Melanocyte of skin (primary cell): ENCODE measurements around the gene FLAD1. TPM values are rescaled to one million over a fixed set of nuclear protein-coding genes. Genes with fewer than 3 reads are reported as not detected.

Experiments
- small RNA-seq, 2 donors: library from RNA; depleted of rRNA; stranded (forward); fragments of <200 nt; gene quantifications; one replicate each; pipeline ENCODE3, GENCODE V24; 2012
- total RNA-seq, 2 donors: library from RNA; depleted of rRNA; stranded (reverse); fragments of >200 nt; gene quantifications; 2 replicates each; pipeline ENCODE4 v1.2.3, GENCODE V29; 2012

Gene FLAD1
- total RNA-seq = 10 to 100 TPM; 33.4 to 46.0 TPM

DNA sequence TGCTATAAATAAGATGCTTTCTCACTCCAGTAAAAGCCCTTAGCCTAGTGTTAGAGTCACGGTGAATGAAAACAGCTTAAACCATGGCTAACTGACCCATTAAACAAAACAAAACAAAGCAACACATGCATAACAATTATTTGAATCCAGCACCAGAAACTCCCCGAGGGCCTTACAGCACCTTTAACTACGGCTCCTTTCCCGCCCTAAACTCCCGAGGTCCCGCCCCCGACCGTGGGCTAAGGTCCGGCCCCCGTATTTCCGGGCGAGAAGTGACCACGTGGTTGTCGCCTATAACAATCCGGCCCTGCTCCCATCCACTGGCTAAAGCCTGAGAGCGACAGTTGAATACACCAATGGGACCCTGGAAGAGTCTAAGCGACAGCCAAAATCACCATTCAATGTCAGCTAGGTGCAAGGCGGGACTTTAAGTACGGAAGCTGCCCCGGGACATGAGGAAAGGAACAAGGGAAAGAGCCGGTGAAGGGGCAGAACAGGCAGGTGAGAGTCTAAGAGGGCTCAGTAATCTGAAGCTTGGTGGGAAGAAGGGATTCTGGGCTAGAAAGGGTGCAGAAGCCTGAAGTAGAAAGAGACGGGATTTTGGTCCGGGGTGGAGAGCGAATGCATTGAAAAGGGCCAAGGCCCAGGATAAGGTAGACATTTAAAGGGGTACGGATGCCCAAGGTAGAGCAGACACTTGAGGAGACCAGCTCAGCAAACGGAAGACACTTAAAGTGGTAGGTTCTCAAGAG, at the start of gene FLAD1:
Gene FLAD1, plus strand, starts transcription at position 448 of the 752 bp plus-strand sequence. CDS start 351 bp downstream, outside the sequence.

DNA sequence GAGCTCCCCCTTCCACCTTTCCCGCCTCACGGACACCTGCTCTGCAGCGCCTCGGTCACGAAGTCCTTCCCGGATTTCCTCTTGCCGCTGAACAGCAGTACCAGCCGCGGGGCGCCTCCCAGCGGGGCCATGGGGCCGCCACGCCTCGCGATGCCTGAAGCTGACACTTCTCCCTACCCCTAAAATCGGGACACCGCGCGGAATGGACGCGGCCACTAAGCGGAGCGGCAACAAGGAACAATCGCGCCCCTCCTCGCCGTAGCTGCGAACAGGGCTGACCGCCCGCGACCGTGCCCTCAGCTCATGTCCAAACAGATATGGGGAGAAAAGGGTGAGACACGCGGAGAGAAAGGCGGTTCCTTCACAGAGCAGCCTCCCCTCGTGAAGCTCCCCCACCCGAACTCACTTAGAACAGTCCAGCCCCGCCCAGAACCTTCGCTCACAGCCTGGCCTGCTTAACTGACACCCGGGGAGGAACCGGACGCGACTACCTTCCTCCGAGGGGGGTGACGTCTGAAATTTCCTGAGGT, 46.5 kb upstream of the FLAD1 start, which contains the start of gene PMVK:
Gene PMVK, minus strand, starts transcription at position 165 of the 530 bp plus-strand sequence. Its CDS starts 34 bp downstream, at position 131.

DNA sequence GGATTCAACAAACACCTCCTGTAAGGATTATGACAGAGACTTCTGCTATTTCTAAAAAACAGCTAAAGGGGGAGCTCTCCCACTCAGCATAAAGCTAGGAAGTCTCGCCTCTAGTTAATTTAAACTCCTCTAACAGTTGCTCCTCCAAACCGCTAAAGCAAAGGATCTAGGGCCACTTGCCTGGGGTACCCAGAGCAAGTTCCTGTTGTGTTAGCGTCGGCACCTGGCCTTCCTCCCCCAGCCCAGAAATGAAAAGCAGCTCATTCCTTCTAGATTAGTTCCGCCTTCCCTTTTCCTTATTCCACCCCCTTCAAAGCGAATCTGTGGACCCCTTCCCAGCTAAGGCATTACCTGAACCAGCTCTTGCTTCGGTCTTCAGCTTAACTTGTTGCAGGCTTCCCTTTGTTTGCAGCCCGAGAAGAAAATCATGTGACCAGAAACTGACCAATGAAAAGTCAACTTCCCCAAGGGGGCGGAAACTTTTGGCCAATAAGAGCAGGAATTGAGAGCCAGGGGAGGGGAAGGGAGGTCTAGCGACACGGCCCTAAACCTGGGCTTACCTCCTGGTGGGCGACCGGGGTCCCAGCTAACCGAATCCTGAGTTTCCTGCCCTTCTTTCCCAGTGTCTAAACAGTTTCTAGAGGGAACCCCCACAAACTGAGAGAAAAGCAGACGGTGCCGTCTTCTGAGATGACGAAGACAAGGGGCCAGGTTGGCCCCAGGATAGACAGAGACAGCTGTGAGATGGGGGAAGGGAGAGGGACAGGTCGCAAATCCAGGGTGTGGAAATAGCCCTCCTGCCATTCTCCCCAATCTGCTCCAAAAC, 27.2 kb upstream of the FLAD1 start, which contains the start of gene PBXIP1:
Gene PBXIP1, minus strand, starts transcription at position 382 of the 826 bp plus-strand sequence. CDS start 2,378 bp downstream, outside the sequence.

DNA sequence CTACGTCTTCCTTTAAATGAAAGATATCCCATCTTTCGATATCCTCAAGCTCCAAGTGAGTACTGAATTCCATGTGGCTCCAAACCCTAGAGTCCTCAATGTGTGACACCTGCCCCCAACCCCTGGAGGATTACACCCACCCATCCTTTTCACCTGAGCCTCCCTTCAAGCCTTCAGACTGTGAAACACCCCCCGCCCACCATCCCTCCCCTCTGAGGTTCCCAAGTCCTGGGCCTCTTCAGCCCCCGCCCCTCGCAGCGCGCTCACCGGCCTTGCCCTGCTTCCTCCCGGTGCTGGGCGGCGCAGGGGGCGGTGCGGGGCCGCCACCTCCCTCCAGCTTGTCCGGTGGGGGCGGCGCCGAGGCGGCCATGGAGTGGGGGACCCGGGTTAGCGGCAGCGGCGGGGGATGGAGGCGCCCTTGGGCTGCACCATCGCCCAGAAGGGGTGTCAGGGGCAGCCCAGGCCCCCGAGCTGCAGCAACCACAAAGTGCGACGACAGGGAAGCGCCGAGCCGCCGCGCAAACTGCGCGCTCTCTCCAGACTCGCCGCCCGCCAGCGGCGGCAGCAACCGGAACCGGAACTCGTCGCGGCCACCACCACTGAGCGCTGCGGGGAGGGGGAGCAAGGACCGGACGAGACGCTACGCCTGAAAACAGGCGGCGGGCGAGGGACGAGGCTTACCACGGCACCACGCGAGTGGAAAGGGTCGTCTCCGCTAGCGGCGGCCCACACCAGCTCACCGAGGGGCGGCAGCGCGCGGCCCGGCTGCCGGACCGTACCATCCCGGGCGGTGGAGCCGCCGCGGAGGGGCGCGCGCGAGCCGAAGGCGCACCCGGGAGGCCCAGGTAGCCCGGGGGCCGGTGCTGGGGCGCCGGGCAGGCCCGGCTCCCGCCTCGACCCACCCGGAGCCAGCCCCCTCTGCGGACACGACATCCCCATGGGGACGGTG, 21.7 kb upstream of the FLAD1 start, which contains the start of gene PYGO2:
Gene PYGO2, minus strand, starts transcription at position 576 of the 949 bp plus-strand sequence. Its CDS starts 206 bp downstream, at position 370.

DNA sequence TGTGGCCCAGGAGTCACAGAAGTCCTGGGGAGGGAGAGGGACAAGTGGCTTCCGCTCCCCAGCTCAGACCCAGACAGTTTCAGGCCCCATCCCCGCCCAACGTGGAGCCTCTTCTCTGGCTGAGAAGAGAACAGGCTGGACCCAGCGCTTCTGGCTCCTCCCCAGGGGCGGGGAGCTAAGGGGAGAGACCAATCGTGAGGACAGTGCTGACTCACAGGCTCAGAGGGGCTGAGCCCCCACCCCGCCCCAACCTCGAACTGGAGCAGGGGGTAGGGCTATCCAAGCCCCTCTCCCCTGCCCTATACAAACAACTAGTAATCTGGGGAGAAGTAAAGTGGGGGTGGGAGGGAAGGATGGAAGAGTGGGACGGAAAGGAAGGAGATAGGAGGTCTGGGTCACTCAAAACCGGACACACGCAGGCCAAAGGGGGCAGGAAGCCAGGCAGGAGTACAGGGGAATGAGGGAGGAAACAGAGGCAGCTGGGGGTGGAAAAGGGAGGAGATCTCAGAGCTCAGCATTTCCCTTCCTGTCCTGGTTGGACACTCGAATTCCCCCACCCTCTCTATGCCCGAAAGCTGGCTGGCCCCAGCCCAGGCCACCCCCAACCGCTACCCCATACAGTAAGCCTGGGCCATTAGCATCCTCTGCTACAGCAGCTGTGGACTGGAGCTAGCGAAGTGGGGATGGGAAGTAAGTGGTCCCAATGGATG, 12.4 kb upstream of the FLAD1 start, which contains the start of gene SHC1:
Gene SHC1, minus strand, starts transcription at position 117 of the 710 bp plus-strand sequence. CDS start 221 bp downstream, outside the sequence.

DNA sequence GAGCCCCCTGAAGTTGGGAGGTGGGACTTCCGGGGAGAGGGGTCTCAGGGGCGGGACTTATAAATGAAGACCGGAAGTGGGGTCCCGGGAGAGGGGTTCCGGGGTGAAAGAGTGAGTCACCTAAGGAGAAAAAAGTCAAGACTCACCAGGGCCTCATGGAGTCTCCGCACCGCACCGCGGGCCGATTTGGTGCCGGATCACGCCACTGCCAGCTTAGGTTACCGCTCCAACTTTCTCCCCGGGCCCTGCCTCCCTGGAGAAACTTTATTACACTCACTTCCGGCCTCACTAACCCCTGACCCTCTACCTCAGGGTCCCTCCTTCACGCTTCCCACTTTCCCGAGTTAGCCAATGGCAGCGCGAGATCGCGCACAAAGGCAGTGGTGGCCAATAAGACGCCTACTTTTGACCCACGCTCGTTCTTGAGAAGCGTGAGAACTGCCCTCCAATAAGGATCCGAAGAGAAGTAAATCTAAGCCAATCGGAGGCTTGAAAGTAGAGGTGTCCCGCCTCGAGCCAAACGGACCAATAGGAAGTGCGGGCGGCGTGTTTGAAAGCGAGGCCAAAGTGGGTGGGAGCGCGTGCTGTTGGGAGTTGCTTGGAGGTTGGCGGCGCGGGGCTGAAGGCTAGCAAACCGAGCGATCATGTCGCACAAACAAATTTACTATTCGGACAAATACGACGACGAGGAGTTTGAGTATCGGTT, 8.9 kb upstream of the FLAD1 start, which contains the start of gene CKS1B:
Gene CKS1B, plus strand, starts transcription at position 580 of the 706 bp plus-strand sequence. Its CDS starts 65 bp downstream, at position 645.

DNA sequence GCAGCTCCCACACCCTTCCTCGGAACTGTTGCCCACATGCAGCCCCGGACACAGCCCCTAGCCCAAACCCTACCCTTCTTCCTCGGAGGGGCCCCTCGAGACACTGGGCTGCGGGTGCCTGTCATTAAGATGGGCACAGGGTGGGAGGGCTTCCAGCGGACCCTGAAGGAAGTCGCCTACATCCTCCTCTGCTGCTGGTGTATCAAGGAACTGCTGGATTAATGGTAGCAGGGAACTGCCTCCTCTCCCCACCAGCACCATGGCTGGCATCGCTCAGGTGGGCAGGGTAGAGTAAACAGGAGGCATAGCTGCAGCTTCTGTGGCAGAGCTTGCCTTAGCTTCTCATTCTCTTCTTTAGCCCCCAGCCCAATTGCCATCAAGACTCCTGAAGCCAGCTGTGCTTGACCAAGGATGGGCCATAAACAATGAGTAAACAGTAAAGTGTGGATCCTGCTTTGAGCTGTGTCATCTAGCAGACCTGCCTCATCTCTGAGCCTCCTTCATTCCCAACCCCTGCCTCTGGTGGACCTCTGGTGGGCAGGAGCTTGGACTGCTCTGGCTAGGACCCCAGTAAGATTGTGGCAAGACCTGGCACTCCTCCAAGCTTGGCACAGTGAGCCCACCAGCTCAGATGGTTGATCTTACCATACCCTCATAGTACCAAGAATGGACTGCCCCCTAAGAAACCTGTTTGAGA, 10.6 kb downstream of the FLAD1 start, which contains the start of gene LENEP:
Gene LENEP, plus strand, starts transcription at position 15 of the 697 bp plus-strand sequence. Its CDS starts 22 bp downstream, at position 37.

DNA sequence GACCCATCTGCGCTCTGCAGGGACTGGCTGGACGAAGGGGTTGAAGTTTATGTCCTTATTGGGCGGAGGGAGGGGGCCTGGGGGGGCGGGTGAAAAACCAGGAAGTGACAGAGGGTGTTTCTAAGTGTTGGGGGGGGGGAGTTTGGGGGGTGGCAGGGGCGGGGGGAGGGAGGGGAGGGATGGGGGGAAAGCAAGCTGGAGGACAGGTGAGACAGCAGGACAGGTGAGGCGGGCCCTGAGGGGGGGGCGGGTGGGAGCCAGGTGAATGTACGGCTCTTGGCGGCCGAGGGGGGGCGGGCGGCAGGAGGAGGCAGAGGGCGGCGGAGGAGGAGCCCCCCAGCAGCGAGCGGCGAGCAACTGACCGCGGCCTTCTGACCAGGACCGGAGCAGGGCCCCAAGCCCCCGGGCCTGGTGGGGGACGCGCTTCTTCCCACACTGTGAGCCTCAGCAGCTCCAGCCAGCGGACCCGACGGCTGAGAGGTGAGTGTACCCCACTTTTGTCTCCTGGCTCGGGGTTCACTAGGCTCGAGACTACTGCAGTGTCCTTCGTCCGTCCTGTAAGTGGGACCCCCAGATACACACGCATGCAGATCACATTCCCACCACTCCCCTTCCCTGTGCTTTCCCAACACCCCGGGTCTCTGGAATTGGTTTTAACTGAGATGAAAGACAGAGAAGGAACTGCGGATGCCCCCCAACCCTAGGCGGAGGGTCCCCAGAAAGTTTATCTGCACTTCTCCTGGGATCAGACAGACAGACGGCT, 19.5 kb downstream of the FLAD1 start, which contains the start of gene ZBTB7B:
Gene ZBTB7B, plus strand, starts transcription at position 339 of the 763 bp plus-strand sequence. CDS start 11,859 bp downstream, outside the sequence.

DNA sequence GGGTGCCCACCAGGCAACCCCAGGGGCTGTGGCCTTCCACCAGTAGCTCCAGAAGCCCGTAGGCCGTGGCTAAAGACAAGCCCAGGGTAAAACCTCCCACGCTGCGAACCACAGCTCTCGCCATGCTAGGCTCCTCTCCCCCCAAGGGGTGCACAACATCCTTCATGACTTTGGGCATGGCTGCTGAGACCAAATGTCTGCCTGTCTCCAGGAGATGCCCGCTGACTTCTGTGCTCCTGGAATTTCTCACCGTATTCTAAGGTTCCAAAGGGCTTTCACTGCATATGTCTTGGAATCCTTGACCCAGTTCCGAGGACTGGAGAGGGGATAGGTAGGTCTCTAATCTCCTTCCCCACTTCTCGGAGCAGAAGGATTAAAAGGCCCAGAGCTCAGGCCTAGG, 50.4 kb downstream of the FLAD1 start, which contains the start of the genes DCST1 and DCST2:
Gene DCST1, plus strand, starts transcription at position 301 of the 400 bp plus-strand sequence. CDS start 213 bp downstream, outside the sequence.
Gene DCST2, minus strand, starts transcription at position 258 of the 400 bp plus-strand sequence. Its CDS starts 80 bp downstream, at position 178.

Small RNA genes lying within 50 kb of the gene (small RNA-seq; reads per million reads assigned to genes)
- 0 reads per million in 2 donors for gene MIR4258
- gene RF00017 = 0 reads per million in 2 donors

Other genes starting within 250 kb of the FLAD1 start
- under 1 TPM; under 0.01 TPM for gene KCNN3, start 113.1 kb upstream of the FLAD1 start, total RNA-seq
- 10 to 100 TPM in 1 of 2 donors, 1 to 10 TPM in 1; 8.3 to 11.0 TPM for gene PMVK, start 46.6 kb upstream of the FLAD1 start, total RNA-seq
- gene PBXIP1, start 27.2 kb upstream of the FLAD1 start, total RNA-seq = 10 to 100 TPM; 23.0 to 39.9 TPM
- gene PYGO2, start 21.6 kb upstream of the FLAD1 start, total RNA-seq = 10 to 100 TPM; 15.7 to 22.0 TPM
- gene SHC1, start 12.6 kb upstream of the FLAD1 start, total RNA-seq = 100 to 1,000 TPM; 114 to 143 TPM
- 100 to 1,000 TPM in 1 of 2 donors, 10 to 100 TPM in 1; 59.9 to 210 TPM for gene CKS1B, start 8.7 kb upstream of the FLAD1 start, total RNA-seq
- gene LENEP, start 10.2 kb downstream of the FLAD1 start, total RNA-seq = 1 to 10 TPM in 1 of 2 donors, under 1 TPM in 1; 0.67 to 1.0 TPM
- 10 to 100 TPM; 20.0 to 25.8 TPM for gene ZBTB7B, start 19.5 kb downstream of the FLAD1 start, total RNA-seq
- gene DCST2, start 50.4 kb downstream of the FLAD1 start, total RNA-seq = under 1 TPM in 1 of 2 donors, not detected in 1; under 0.01 TPM
- gene DCST1, start 50.5 kb downstream of the FLAD1 start, total RNA-seq = under 1 TPM in 1 of 2 donors, not detected in 1; under 0.01 TPM
- gene ADAM15, start 68.0 kb downstream of the FLAD1 start, total RNA-seq = 10 to 100 TPM; 65.7 to 78.6 TPM
- gene EFNA4, start 80.4 kb downstream of the FLAD1 start, total RNA-seq = 1 to 10 TPM; 2.1 to 3.3 TPM
- gene EFNA3, start 95.5 kb downstream of the FLAD1 start, total RNA-seq = under 1 TPM; 0.33 to 0.69 TPM
- 10 to 100 TPM in 1 of 2 donors, 1 to 10 TPM in 1; 8.3 to 13.4 TPM for gene EFNA1, start 144.5 kb downstream of the FLAD1 start, total RNA-seq
- 10 to 100 TPM; 33.3 to 43.4 TPM for gene SLC50A1, start 152.5 kb downstream of the FLAD1 start, total RNA-seq
- 10 to 100 TPM; 33.3 to 74.0 TPM for gene DPM3, start 157.2 kb downstream of the FLAD1 start, total RNA-seq
- 100 to 1,000 TPM; 123 to 126 TPM for gene KRTCAP2, start 190.0 kb downstream of the FLAD1 start, total RNA-seq
- 1 to 10 TPM; 3.4 to 4.3 TPM for gene TRIM46, start 190.5 kb downstream of the FLAD1 start, total RNA-seq
- gene THBS3, start 224.6 kb downstream of the FLAD1 start, total RNA-seq = 10 to 100 TPM in 1 of 2 donors, 1 to 10 TPM in 1; 8.0 to 10.3 TPM
- gene MTX1, start 225.4 kb downstream of the FLAD1 start, total RNA-seq = 10 to 100 TPM; 38.9 to 59.3 TPM